PC-3 (cell line): ENCODE measurements around the gene CMKLR1. TPM values are rescaled to one million over a fixed set of nuclear protein-coding genes. Genes with fewer than 3 reads are reported as not detected.

Experiments used
- ATAC-seq: fragments of 200-7000 bp; cut with Tn5 transposase; 2 replicates; pipeline ENCODE4 v1.9.1; 2020; ENCODE audit warnings: mild to moderate bottlenecking, moderate library complexity
- BruUV-seq: library from RNA; stranded (reverse); fragments of 400-500 nt; replicated peaks from 2 replicates; lab custom pipeline; 2021; lab: Mats Ljungman, UMichigan
- CTCF ChIA-PET: fragments of 300-600 bp; sonication (Branson Sonifier 250); formaldehyde crosslinking; loops from one replicate; lab custom pipeline; 2022; ENCODE audit warnings: antibody characterized with exemption; lab: Charles Lee
- POLR2A ChIA-PET: fragments of 300-600 bp; sonication (Branson Sonifier 250); formaldehyde crosslinking; loops from one replicate; lab custom pipeline; 2022; ENCODE audit warnings: antibody characterized with exemption; ENCODE audit not compliant: unreplicated experiment; lab: Charles Lee
- DNase-seq: peaks from one replicate; pipeline ENCODE4 v3.0.0-alpha.2; 2015
- H2AFZ ChIP-seq: fragments of 300-600 bp; sonication (generic); 2 replicates; pipeline ENCODE4 v1.6.0; 2016; ENCODE audit warnings: antibody characterized with exemption, low read length
- H3F3A ChIP-seq: fragments of 300-600 bp; sonication (generic); one replicate; pipeline ENCODE4 v1.6.0; 2017; ENCODE audit warnings: antibody characterized with exemption, low read length, control low read depth, mild to moderate bottlenecking; ENCODE audit not compliant: unreplicated experiment
- H3K27ac ChIP-seq: fragments of 300-600 bp; sonication (generic); 2 replicates; pipeline ENCODE4 v1.5.1; 2016; ENCODE audit warnings: mild to moderate bottlenecking, low read length
- H3K27me3 ChIP-seq: fragments of 300-600 bp; sonication (generic); 2 replicates; pipeline ENCODE4 v1.6.1; 2016; ENCODE audit warnings: low read length, mixed read lengths
- H3K36me3 ChIP-seq: fragments of 300-600 bp; sonication (generic); 2 replicates; pipeline ENCODE4 v1.6.1; 2016; ENCODE audit warnings: low read depth, mixed run types, low read length, mixed read lengths
- H3K4me1 ChIP-seq: fragments of 300-600 bp; sonication (generic); 2 replicates; pipeline ENCODE4 v1.5.1; 2016; ENCODE audit warnings: low read length; ENCODE audit not compliant: insufficient read depth
- H3K4me2 ChIP-seq: fragments of 300-600 bp; sonication (generic); 2 replicates; pipeline ENCODE4 v1.6.0; 2016; ENCODE audit warnings: low read length
- H3K4me3 ChIP-seq: fragments of 300-600 bp; sonication (generic); 2 replicates; pipeline ENCODE4 v1.5.1; 2016; ENCODE audit warnings: mild to moderate bottlenecking, low read length, mixed read lengths
- H3K79me2 ChIP-seq: fragments of 300-600 bp; sonication (generic); 2 replicates; pipeline ENCODE4 v1.6.1; 2017; ENCODE audit warnings: low read length, mixed read lengths
- H3K9ac ChIP-seq: fragments of 300-600 bp; sonication (generic); 2 replicates; pipeline ENCODE4 v1.6.0; 2016; ENCODE audit warnings: mild to moderate bottlenecking, low read length
- H3K9me2 ChIP-seq: fragments of 300-600 bp; sonication (generic); replicated peaks from 2 replicates; pipeline ENCODE4 v1.6.1; 2016; ENCODE audit warnings: mixed run types, low read length, mixed read lengths
- H3K9me3 ChIP-seq: fragments of 300-600 bp; sonication (generic); 2 replicates; pipeline ENCODE4 v1.6.1; 2016; ENCODE audit warnings: low read length, mixed read lengths
- H4K20me1 ChIP-seq: fragments of 300-600 bp; sonication (generic); 2 replicates; pipeline ENCODE4 v1.6.1; 2016; ENCODE audit warnings: low read length, mixed read lengths
- EZH2 ChIP-seq: fragments of 300-600 bp; sonication (generic); IDR thresholded peaks from one replicate; pipeline ENCODE4 v1.6.1; 2017; ENCODE audit warnings: antibody characterized with exemption, mild to moderate bottlenecking, low read length; ENCODE audit not compliant: unreplicated experiment
- EZH2phosphoT487 ChIP-seq: fragments of 300-600 bp; sonication (generic); IDR thresholded peaks from 2 replicates; pipeline ENCODE4 v1.6.1; 2018; ENCODE audit warnings: mild to moderate bottlenecking, antibody characterized with exemption, low read length, borderline replicate concordance
- intact Hi-C: fragments of 100-400 bp; cut with micrococcal nuclease; formaldehyde crosslinking; loops from 2 replicates; pipeline ENCODE4 v1.9.0; 2023
- total RNA-seq: library from RNA; depleted of rRNA; stranded (reverse); fragments of >200 nt; gene quantifications from 2 replicates; pipeline ENCODE4 v1.2.3, GENCODE V29; 2014
- TF ChIP-seq, protein P1 (sequence below): fragments of 300-600 bp; sonication (generic); conservative IDR thresholded peaks from 2 replicates; pipeline ENCODE4 v1.5.1; 2017; ENCODE audit warnings: antibody characterized with exemption, low read depth, mild to moderate bottlenecking, low read length

Gene CMKLR1
- total RNA-seq, 1 experiment from 2014 or later, result not detected

DNA sequence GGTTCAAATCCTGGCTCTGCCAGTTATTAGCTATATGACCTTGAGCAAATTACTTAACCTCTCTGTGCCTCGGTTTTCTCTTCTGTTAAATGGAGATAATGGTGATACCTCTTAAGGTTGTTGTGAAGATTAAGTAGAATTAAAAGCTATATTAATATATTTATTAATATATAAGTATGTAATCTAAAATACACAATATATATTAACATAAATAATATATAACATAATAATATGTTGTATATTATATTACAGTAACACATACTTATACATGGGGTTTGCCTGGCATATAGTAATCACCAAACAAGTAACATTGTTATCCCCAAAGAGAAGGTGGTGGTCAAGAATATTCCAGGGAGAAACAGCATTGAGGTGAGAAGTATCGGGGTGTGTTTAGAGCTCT lies 92.0 kb downstream of the CMKLR1 start:
- Histone ChIP-seq H3K36me3 (no peaks in the 10 kb centered on the region), H4K20me1 (no peaks in the 10 kb centered on the region), H3K9me3 (no peaks in the 10 kb centered on the region), H3K27ac (no peak overlapping the region), H3K9ac (no peak overlapping the region), H3K4me3 (no peak overlapping the region), H3K27me3 (peaks cover 45% of the 10 kb centered on the region), H3K9me2 (no peaks in the 10 kb centered on the region), H3K79me2 (no peaks in the 10 kb centered on the region), H3K4me1 (no peaks in the 10 kb centered on the region), H3F3A (no peaks in the 10 kb centered on the region), H2AFZ (no peak overlapping the region), H3K4me2 (no peak overlapping the region)
- ChIA-PET POLR2A (no interaction called here), CTCF (interaction anchor here (0.6 kb wide), 1 partner anchor 264 kb away, joined by 3 read pairs; no protein-coding TSS in a partner anchor)
- ATAC-seq (no peak), DNase-seq (no peak)
- BruUV-seq, result no TSS peak
- intact Hi-C loops, result no loop called here
- TF ChIP-seq, protein P1, sequence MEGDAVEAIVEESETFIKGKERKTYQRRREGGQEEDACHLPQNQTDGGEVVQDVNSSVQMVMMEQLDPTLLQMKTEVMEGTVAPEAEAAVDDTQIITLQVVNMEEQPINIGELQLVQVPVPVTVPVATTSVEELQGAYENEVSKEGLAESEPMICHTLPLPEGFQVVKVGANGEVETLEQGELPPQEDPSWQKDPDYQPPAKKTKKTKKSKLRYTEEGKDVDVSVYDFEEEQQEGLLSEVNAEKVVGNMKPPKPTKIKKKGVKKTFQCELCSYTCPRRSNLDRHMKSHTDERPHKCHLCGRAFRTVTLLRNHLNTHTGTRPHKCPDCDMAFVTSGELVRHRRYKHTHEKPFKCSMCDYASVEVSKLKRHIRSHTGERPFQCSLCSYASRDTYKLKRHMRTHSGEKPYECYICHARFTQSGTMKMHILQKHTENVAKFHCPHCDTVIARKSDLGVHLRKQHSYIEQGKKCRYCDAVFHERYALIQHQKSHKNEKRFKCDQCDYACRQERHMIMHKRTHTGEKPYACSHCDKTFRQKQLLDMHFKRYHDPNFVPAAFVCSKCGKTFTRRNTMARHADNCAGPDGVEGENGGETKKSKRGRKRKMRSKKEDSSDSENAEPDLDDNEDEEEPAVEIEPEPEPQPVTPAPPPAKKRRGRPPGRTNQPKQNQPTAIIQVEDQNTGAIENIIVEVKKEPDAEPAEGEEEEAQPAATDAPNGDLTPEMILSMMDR, result no peak
- TF ChIP-seq EZH2phosphoT487 (no peak), EZH2 (no peak)

DNA sequence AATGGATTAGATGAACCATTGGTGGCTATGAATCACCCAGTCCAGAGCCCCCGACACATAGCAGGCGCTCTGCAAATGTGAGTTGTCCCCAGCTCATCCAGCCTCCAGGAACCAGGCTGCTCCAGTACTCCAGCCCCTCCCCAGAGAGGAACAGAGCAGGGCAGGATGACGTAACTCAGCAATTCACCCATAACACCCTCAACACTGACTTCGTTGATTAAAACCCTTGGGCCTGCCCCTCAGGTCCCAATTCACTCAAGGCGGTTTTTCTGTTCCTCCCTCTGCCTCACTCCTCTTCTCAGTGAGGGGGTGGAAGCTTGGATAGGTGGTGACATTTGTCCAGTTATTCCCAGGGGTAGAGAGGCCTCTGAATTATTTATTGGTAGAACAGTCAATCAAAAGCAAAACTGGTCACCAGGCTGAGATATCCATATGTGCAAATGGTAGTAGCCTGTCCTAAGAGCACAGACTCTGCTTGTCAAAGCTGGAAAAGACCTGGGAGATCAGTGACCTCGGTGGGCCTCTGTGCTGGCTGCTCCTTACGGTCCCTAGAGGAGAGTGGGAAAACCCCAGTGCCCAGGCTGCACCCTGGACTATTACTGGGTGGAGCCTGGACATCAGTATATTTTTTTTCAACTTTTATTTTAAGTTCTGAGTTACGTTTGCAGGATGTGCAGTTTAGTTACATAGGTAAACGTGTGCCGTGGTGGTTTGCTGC lies 97.0 kb downstream of the CMKLR1 start:
- Histone ChIP-seq H3K9me3 (no peaks in the 10 kb centered on the region), H3K4me2 (no peak overlapping the region), H3K79me2 (no peaks in the 10 kb centered on the region), H3K9ac (no peak overlapping the region), H3K27ac (no peak overlapping the region), H3K4me1 (no peaks in the 10 kb centered on the region), H4K20me1 (no peaks in the 10 kb centered on the region), H3F3A (no peaks in the 10 kb centered on the region), H3K36me3 (no peaks in the 10 kb centered on the region), H3K4me3 (no peak overlapping the region), H2AFZ (no peak overlapping the region), H3K9me2 (no peaks in the 10 kb centered on the region), H3K27me3 (peaks cover 20% of the 10 kb centered on the region)
- TF ChIP-seq EZH2 (no peak), EZH2phosphoT487 (no peak)
- TF ChIP-seq, protein P1, result no peak
- intact Hi-C loops, result no loop called here
- DNase-seq, result no peak
- ChIA-PET POLR2A (no interaction called here), CTCF (interaction anchor here (0.5 kb wide), 1 partner anchor 253 kb away, joined by 3 read pairs; no protein-coding TSS in a partner anchor)
- ATAC-seq, result no peak
- BruUV-seq, result no TSS peak

GRCh38 chr12:108240928-108241327 lies 98.2 kb downstream of the CMKLR1 start:
- ChIA-PET CTCF (no interaction called here), POLR2A (no interaction called here)
- Histone ChIP-seq H4K20me1 (no peaks in the 10 kb centered on the region), H3K4me3 (no peak overlapping the region), H3K27me3 (peaks cover 21% of the 10 kb centered on the region), H3K36me3 (no peaks in the 10 kb centered on the region), H3K79me2 (no peaks in the 10 kb centered on the region), H3K9me2 (no peaks in the 10 kb centered on the region), H3K4me2 (no peak overlapping the region), H3K9me3 (no peaks in the 10 kb centered on the region), H3F3A (no peaks in the 10 kb centered on the region), H3K27ac (no peak overlapping the region), H3K9ac (no peak overlapping the region), H3K4me1 (no peaks in the 10 kb centered on the region), H2AFZ (no peak overlapping the region)
- BruUV-seq, result no TSS peak
- intact Hi-C loops, result no loop called here
- TF ChIP-seq EZH2 (no peak), EZH2phosphoT487 (no peak)
- TF ChIP-seq, protein P1, result no peak
- ATAC-seq, result no peak
- DNase-seq, result no peak
